GM10266 (cell line): ENCODE results near the gene VIT.

Experiments used
- DNase-seq: peaks from one replicate; pipeline ENCODE4 v3.0.0; 2012; ENCODE audit errors: extremely low spot score
- CTCF ChIP-seq: IDR thresholded peaks from 2 replicates; pipeline ENCODE4 v1.5.1; 2012; ENCODE audit warnings: mild to moderate bottlenecking, low read depth; ENCODE audit not compliant: control insufficient read depth, insufficient read depth; ENCODE audit errors: missing control alignments

The VIT gene

GRCh38 chr2:36777788-36778187, 81.3 kb downstream of the VIT start:
- no peak for DNase-seq
- TF ChIP-seq CTCF = no peak

- DNase-seq = no peak
- no peak for TF ChIP-seq CTCF
Measured at GRCh38 chr2:36779462-36779861, 83.0 kb downstream of the VIT start.

- peak; percentile 46 for DNase-seq
- peak; percentile 78 for TF ChIP-seq CTCF
Measured at GRCh38 chr2:36780231-36780839, 83.8 kb downstream of the VIT start.

- DNase-seq = no peak
- TF ChIP-seq CTCF = no peak
Measured at GRCh38 chr2:36781907-36782720, 85.6 kb downstream of the VIT start.

- DNase-seq = no peak
Measured at GRCh38 chr2:36783246-36783645, 86.7 kb downstream of the VIT start.

GRCh38 chr2:36785179-36785795, 88.8 kb downstream of the VIT start:
- TF ChIP-seq CTCF = peak; percentile 92
- DNase-seq = peak; percentile 66

More at GRCh38 chr2:36783246-36783645, 86.7 kb downstream of the VIT start:
- TF ChIP-seq CTCF = no peak

GRCh38 chr2:36789181-36789804, 92.8 kb downstream of the VIT start:
- no peak for DNase-seq
- TF ChIP-seq CTCF = no peak
